ENCODE measurements around the gene TTF2.
A peak's percentile ranks its signal among the peaks of the same experiment; 100 is the strongest.
"Not testable (repeated sequence)": the region's sequence is repeated elsewhere in the genome, so short reads cannot be mapped to it uniquely, and the experiment has no call there.

The TTF2 gene

DNA sequence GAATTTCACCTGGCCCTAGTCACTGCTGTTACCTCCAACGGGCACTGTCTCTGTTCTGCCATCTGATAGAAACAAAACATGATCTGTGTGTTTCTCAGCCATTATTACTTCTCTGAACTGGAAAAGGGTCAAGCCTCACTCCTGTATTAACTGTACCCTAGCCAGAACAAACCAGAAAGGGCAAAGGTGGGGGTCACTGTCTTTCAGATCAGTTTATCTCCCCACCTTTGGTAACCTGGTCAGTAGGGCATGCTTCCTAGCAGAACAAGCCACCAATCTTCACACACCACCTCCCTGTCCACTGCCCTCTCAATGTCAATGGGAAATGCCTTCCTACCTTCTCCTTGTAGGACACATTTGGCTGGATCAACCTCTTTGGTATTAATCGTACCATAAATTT lies 57.6 kb downstream of the TTF2 start:
- no peak for FAIRE-seq
- DNase-seq (ENCODE audit: insufficient read length, low spot score), result no peak

DNA sequence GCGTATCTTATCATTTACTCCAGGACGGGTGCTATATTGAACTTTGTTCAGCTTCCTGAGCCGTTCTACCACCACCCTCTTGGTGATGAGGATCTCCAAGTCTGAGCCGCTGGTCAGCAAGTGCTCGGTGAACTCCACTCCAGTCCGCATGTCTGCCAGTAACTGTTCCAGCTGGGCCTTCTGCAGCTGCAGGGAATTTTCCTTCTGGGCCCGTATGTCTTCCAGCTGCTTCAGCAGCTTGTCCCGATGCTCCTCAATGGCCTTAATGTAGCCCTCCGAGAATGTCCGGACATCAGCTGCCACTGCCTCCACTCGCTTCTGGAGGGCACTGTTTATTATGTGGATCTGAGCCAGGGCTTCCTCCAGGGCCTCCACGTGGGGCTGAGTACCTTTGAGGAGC lies 58.0 kb downstream of the TTF2 start:
- DNase-seq (ENCODE audit: insufficient read length, low spot score) (no peak), FAIRE-seq (no peak)

GRCh38 chr1:117119144-117119543 lies 59.0 kb downstream of the TTF2 start:
- not testable (repeated sequence) for DNase-seq (ENCODE audit: insufficient read length, low spot score); FAIRE-seq

DNA sequence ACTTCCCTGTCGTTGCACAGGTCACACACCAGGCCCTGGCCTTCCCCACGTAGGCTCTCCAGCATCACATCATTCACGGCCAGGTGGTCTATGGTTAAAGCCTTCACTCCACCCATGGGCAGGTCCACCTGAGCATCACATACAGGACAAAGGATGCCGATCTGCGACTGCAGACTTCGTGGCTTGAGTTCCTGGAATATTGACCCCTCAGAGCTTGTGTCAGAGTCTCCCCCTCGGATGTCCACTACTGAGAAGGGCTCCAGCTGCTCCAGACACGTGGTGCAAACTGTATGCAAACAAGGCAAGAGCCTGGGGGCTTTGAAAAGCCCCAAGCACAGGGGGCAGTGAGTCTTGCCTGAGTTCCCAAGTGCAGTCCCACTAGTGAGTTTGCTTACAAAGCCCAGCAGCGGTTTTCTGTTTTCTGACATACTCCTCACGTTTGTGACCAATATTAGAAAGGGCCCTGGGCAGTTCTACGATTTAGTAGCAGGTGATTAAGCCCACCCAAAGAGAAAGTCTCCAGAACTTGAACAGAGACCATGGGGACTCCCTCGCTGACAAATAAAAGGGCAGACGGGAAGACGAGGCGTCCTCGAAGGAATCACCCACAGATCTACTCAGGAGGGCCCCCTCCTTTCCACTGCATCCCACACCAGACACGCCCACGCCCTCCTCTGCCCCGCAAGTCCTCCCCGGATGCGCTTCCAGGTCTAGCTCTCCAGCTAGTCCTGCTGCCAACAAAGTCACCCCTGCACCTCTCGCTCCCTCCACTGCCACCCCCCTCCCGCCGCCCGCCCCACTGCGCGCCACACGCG lies 60.9 kb downstream of the TTF2 start:
- DNase-seq (ENCODE audit: insufficient read length, low spot score), result no peak
- FAIRE-seq, result no peak

- peak; percentile 79 for DNase-seq (ENCODE audit: insufficient read length, low spot score)
- FAIRE-seq, result peak; percentile 88
These were observed 61.6 kb downstream of the TTF2 start, which contains the start of gene TRIM45 for GRCh38 chr1:117121589-117122329. Gene TRIM45, minus strand, starts transcription at chr1:117121749. Its CDS starts 548 bp downstream, at chr1:117121201.

GRCh38 chr1:117122330-117123025 lies 62.4 kb downstream of the TTF2 start:
- FAIRE-seq, result no peak
- DNase-seq (ENCODE audit: insufficient read length, low spot score), result no peak

- DNase-seq (ENCODE audit: insufficient read length, low spot score) (no peak), FAIRE-seq (no peak)
These were observed 63.1 kb downstream of the TTF2 start for GRCh38 chr1:117123274-117123673.

DNA sequence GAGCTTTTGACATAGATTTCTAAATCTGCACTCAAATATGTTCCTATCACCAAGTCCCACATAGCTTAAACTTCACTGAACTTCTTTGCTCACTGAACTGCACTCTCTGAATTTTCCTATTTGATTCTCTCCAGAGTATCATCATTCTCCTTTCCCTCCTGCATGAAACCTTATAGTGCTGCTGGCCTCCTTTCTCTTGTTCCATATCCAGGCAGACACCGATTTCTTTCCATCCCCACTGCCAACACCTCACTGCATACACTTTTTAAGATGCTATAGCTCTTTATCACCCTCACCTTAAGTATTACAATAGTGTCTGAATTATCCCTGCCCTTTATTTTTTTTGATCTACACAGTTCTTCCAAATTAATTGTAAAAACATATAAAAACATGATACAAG lies 64.5 kb downstream of the TTF2 start:
- FAIRE-seq (no peak), DNase-seq (ENCODE audit: insufficient read length, low spot score) (no peak)

- DNase-seq (ENCODE audit: insufficient read length, low spot score), result no peak
- FAIRE-seq, result no peak
These were observed 67.7 kb downstream of the TTF2 start for GRCh38 chr1:117127795-117128194.

GRCh38 chr1:117128323-117129079 lies 68.4 kb downstream of the TTF2 start:
- FAIRE-seq, result peak; percentile 14

DNA sequence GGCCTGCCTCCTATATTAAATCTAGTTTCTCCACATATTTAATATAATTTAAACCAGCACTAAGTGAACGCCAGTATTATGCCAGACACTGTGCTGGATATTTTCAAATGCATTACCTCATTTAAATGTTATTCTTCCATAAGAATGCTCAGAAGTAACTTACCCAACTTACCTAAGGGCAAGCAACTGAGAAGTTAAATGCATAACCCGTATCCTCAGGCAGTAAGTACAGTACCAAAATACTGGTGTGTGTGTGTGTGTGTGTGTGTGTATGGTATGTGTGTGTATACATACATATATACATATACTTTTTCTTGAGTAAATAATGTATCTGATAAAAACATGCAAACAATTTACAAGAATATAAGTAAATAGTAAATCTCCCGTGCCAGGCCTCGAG lies 70.4 kb downstream of the TTF2 start:
- DNase-seq (ENCODE audit: insufficient read length, low spot score), result no peak
- FAIRE-seq, result no peak

More at GRCh38 chr1:117128323-117129079, 68.4 kb downstream of the TTF2 start:
- DNase-seq (ENCODE audit: insufficient read length, low spot score), result no peak

GRCh38 chr1:117135329-117135728 lies 75.2 kb downstream of the TTF2 start:
- FAIRE-seq (no peak), DNase-seq (ENCODE audit: insufficient read length, low spot score) (no peak)

- FAIRE-seq, result no peak
These were observed 76.6 kb downstream of the TTF2 start for GRCh38 chr1:117136749-117137148.

GRCh38 chr1:117137281-117137855 lies 77.2 kb downstream of the TTF2 start:
- no peak for FAIRE-seq
- DNase-seq (ENCODE audit: insufficient read length, low spot score), result no peak

More at GRCh38 chr1:117136749-117137148, 76.6 kb downstream of the TTF2 start:
- DNase-seq (ENCODE audit: insufficient read length, low spot score), result no peak

GRCh38 chr1:117138106-117138505 lies 78.0 kb downstream of the TTF2 start:
- no peak for DNase-seq (ENCODE audit: insufficient read length, low spot score)
- FAIRE-seq, result no peak

- FAIRE-seq (no peak), DNase-seq (ENCODE audit: insufficient read length, low spot score) (no peak)
These were observed 78.4 kb downstream of the TTF2 start for GRCh38 chr1:117138561-117138960.

GRCh38 chr1:117142200-117142599 lies 82.1 kb downstream of the TTF2 start:
- no peak for FAIRE-seq
- no peak for DNase-seq (ENCODE audit: insufficient read length, low spot score)

- FAIRE-seq (no peak), DNase-seq (ENCODE audit: insufficient read length, low spot score) (no peak)
These were observed 83.0 kb downstream of the TTF2 start for GRCh38 chr1:117143172-117143571.

GRCh38 chr1:117143871-117144270 lies 83.7 kb downstream of the TTF2 start:
- FAIRE-seq, result no peak
- DNase-seq (ENCODE audit: insufficient read length, low spot score), result no peak

- no peak for FAIRE-seq
- DNase-seq (ENCODE audit: insufficient read length, low spot score), result no peak
These were observed 85.9 kb downstream of the TTF2 start for GRCh38 chr1:117146072-117146471.

All from GM19239 (cell line).